Activated T-cell treated with anti-CD3 and anti-CD28 coated beads for 24 hours (primary cell): ENCODE measurements around the gene DIS3.
A peak's percentile ranks its signal among the peaks of the same experiment; 100 is the strongest.
"Not testable (repeated sequence)": the region's sequence is repeated elsewhere in the genome, so short reads cannot be mapped to it uniquely, and the experiment has no call there.

Experiments used
- DNase-seq: peaks from one replicate; pipeline ENCODE4 v3.0.0-alpha.2; 2020; ENCODE audit warnings: low read depth

DIS3 gene

GRCh38 chr13:72781451-72782439 is at the start of gene DIS3, which contains the start of gene PIBF1:
TSS of gene DIS3 (minus strand) at chr13:72781900. CDS start at chr13:72781832, 68 bp downstream.
TSS of gene PIBF1 (plus strand) at chr13:72782133. CDS start at chr13:72783470, 1,337 bp downstream.
- DNase-seq: peak; percentile 98

GRCh38 chr13:72823724-72824123 is 42.0 kb upstream of the DIS3 start:
- DNase-seq: no peak

GRCh38 chr13:72823081-72823480 is 41.4 kb upstream of the DIS3 start:
- DNase-seq: no peak

- DNase-seq: no peak
Observed at GRCh38 chr13:72820898-72821279, 39.2 kb upstream of the DIS3 start.

GRCh38 chr13:72820156-72820897 is 38.6 kb upstream of the DIS3 start:
- no peak for DNase-seq

GRCh38 chr13:72808917-72809500 is 27.3 kb upstream of the DIS3 start:
- no peak for DNase-seq

GRCh38 chr13:72806514-72806913 is 24.8 kb upstream of the DIS3 start:
- not testable (repeated sequence) for DNase-seq

GRCh38 chr13:72805676-72806346 is 24.1 kb upstream of the DIS3 start:
- DNase-seq: no peak

GRCh38 chr13:72804301-72804700 is 22.6 kb upstream of the DIS3 start:
- no peak for DNase-seq

- no peak for DNase-seq
Observed at GRCh38 chr13:72798817-72799216, 17.1 kb upstream of the DIS3 start.

GRCh38 chr13:72792640-72793039 is 10.9 kb upstream of the DIS3 start:
- no peak for DNase-seq

GRCh38 chr13:72788831-72789230 is 7.1 kb upstream of the DIS3 start:
- DNase-seq: no peak

GRCh38 chr13:72784679-72785078 is 3.0 kb upstream of the DIS3 start:
- DNase-seq: not testable (repeated sequence)

- no peak for DNase-seq
Observed at GRCh38 chr13:72782717-72783116, 1.0 kb upstream of the DIS3 start.

GRCh38 chr13:72774019-72774418 is 7.7 kb downstream of the DIS3 start:
- DNase-seq: no peak

GRCh38 chr13:72763411-72763810 is 18.3 kb downstream of the DIS3 start:
- DNase-seq: no peak

GRCh38 chr13:72760189-72760588 is 21.5 kb downstream of the DIS3 start:
- DNase-seq: no peak

- no peak for DNase-seq
Observed at GRCh38 chr13:72757792-72758535, 23.7 kb downstream of the DIS3 start.

- DNase-seq: no peak
Observed at GRCh38 chr13:72754111-72754510, 27.6 kb downstream of the DIS3 start.

GRCh38 chr13:72751220-72751619 is 30.5 kb downstream of the DIS3 start:
- DNase-seq: no peak

GRCh38 chr13:72745260-72745659 is 36.4 kb downstream of the DIS3 start:
- DNase-seq: no peak
